HFF-Myc (cell line): ENCODE results near the gene SERPINB6.
"Not testable (repeated sequence)": the region's sequence is repeated elsewhere in the genome, so short reads cannot be mapped to it uniquely, and the experiment has no call there.

Experiments used
- DNase-seq: peaks from one replicate; pipeline ENCODE4 v3.0.0-alpha.2; 2011; ENCODE audit warnings: low read depth; ENCODE audit errors: extremely low read depth
- H3K4me3 ChIP-seq: replicated peaks from 2 replicates; pipeline ENCODE4 v1.5.1; 2011; ENCODE audit warnings: low read depth, mild to moderate bottlenecking, control low read depth, low read length
- TF ChIP-seq, protein P1 (sequence below): IDR thresholded peaks from 2 replicates; pipeline ENCODE4 v1.5.1; 2012; ENCODE audit warnings: mild to moderate bottlenecking, low read depth, low read length, control low read depth; ENCODE audit errors: missing control alignments

SERPINB6 gene

DNA sequence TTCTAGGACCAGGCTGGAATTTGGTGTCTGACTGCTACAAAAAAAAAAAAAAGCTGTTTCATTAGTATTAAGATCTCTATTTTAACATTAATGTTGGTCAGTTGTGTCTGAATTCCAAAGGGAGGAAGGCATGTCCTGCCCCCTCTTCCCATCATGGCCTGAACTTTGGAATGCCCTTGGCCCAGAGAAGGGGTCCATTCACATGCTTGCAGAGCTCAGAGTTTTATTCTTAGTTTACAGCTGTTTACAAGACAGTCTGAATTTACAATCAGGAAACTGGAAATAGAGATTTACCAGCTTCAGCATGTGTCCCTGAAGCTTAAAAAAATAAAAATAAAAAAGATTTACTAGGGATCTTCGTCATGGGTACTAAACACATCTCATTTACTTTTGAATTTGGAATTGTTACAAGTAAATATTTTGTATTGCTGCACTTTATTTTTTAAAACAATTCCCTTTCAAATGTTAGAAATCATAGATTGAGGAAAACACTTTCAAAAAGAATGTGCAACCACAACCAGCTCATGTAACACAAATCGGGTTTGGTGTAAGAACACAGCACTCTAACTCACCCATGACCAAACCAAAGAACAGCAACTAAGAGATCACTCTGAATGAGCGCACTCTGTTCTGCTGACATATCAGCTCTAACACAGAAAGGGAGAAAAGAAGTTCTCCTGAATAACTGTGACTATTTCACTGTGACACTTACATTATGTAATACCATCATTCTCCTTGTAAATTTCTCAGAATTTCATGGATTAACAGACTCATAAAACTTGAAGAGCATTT lies 6.6 kb upstream of the SERPINB6 start:
- no peak for DNase-seq
- TF ChIP-seq, protein P1, sequence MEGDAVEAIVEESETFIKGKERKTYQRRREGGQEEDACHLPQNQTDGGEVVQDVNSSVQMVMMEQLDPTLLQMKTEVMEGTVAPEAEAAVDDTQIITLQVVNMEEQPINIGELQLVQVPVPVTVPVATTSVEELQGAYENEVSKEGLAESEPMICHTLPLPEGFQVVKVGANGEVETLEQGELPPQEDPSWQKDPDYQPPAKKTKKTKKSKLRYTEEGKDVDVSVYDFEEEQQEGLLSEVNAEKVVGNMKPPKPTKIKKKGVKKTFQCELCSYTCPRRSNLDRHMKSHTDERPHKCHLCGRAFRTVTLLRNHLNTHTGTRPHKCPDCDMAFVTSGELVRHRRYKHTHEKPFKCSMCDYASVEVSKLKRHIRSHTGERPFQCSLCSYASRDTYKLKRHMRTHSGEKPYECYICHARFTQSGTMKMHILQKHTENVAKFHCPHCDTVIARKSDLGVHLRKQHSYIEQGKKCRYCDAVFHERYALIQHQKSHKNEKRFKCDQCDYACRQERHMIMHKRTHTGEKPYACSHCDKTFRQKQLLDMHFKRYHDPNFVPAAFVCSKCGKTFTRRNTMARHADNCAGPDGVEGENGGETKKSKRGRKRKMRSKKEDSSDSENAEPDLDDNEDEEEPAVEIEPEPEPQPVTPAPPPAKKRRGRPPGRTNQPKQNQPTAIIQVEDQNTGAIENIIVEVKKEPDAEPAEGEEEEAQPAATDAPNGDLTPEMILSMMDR = no peak
- no peak overlapping the region for H3K4me3 ChIP-seq

DNA sequence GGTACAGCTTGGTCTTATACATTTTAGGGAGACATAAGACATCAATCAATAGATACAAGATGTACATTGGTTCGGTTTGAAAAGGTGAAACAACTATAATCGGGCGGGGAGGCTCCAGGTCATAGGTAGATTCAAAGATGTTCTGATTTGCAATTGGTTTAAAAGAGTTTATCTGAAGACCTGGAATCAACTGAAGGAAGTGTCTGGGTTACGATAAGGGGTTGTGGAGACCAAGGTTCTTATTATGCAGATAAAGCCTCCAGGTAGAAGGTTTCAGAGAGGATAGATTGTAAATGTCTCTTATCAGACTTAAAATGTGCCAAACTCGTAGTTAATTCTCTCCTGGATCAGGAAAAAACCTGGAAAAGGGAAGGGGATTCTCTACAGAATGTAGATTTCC lies 5.9 kb upstream of the SERPINB6 start:
- TF ChIP-seq, protein P1 = no peak
- H3K4me3 ChIP-seq = no peak overlapping the region
- no peak for DNase-seq

DNA sequence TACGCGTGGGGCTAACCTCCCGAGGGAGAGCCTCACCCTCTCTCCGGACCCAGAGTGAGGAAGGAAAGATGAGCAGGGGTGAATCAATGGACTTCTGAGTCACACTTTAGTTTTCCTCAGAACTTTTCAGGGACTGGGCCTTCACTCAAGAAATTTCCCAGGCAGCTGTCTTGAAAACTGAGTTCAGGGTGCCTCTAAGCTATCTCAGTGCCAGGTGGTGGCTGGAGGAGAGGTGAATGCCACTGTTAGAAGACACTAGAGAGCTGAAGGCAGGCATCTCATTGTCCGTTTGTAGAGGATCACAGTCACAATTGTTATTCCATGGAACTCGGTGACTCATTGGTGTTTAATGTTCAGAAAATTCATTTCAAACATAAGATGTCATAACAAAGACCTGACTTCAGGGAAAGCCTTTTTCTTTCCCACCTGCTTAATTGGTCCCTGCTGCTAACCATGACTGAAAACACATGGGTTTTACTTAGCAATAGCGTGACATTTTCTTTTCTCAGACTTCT lies 5.3 kb upstream of the SERPINB6 start:
- TF ChIP-seq, protein P1 = no peak
- no peak for DNase-seq
- no peak overlapping the region for H3K4me3 ChIP-seq

DNA sequence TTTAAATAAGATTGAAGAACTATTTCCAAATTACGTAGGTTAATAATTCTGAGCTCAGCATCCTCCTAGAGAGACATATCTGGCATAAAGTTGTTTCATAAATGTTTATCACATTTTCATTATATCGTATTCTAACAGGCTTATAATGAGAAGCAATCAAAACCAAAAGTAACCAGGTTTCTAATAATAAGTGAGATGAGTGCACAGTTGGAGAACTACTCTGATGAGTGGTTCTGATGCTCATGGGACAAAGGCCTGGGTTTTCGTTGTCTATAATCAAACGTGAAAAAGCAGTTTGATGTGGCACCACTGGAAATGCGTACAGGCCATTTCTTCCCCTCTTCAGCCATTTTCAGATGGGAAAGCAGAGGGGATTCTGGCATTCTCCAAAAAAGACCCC lies 4.7 kb upstream of the SERPINB6 start:
- H3K4me3 ChIP-seq = no peak overlapping the region
- DNase-seq = no peak
- TF ChIP-seq, protein P1 = no peak

DNA sequence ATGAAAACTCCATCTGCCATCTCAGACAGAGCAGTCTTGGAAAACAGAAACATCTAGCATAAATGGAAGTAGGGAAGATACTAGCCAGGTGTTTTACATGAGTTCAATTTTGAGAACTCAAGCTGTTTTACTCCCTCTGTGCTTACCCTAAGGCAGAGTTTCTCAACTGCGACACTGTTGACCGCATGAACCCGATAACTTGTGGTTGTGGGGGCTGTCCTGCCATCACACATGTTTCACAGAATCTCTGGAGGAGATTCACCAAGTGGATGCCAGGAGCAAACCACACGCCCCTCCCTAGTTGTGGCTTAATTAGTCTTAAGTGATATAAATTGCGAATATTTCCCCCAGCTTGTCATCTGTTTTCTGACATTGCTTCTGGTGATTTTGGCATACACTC lies 2.3 kb upstream of the SERPINB6 start:
- TF ChIP-seq, protein P1 = no peak
- no peak overlapping the region for H3K4me3 ChIP-seq
- DNase-seq = peak; percentile 77

DNA sequence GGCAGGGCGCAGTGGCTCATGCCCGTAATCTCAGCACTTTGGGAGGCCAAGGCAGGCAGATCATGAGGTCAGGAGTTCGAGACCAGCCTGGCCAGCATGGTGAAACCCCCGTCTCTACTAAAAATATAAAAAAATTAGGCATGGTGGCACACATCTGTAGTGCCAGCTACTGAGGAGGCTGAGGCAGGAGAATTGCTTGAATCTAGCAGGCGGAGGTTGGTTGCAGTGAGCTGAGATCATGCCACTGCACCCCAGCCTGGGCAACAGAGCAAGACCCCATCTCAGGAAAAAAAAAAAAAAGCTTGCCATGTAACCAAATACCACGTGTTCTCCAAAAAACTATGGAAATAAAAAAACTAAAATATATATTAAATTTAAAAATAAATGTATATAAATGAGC lies 1.8 kb upstream of the SERPINB6 start:
- not testable (repeated sequence) for H3K4me3 ChIP-seq, DNase-seq

DNA sequence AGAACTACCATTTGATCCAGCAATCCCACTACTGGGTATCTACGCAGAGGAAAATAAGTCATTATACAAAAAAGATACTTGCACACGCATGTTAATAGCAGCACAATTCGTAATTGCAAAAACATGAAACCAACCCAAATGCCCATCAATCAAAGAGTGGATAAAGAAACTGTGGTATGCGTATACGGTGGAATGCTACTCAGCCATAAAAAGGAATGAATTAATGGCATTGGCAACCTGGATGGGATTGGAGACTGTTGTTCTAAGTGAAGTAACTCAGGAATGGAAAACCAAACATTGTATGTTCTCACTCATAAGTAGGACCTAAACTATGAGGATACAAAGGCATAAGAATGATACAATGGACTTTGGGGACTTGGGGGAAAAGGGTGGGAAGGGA lies 1.3 kb upstream of the SERPINB6 start:
- DNase-seq, H3K4me3 ChIP-seq: not testable (repeated sequence)

DNA sequence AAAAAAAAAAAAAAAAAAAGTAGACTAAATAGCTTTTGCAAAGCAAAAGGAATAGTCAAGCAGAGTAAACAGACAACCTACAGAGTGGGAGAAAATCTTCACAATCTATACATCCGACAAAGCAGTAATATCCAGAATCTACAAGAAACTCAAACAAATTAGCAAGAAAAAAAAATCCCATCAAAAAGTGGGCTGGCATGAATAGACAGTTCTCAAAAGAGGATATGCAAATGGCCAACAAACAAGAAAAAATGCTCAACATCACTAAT lies 786 bp upstream of the SERPINB6 start:
- not testable (repeated sequence) for H3K4me3 ChIP-seq, DNase-seq
